Activated CD4-positive, alpha-beta T cell treated with anti-CD3 and anti-CD28 coated beads, Interleukin-2, amount 10 ng/mL, durations not matched to agents 7 days and 5 days (primary cell): Measurements from ENCODE around the gene PIK3R2. TPM values are rescaled to one million over a fixed set of nuclear protein-coding genes. Genes with fewer than 3 reads are reported as not detected.

Source experiments
- CTCF ChIA-PET: fragments of 350-600 bp; sonication (Branson Sonifier 250); formaldehyde crosslinking; loops from one replicate; lab custom pipeline; 2021; ENCODE audit warnings: antibody characterized with exemption; lab: Charles Lee
- POLR2A ChIA-PET: fragments of 350-600 bp; sonication (Branson Sonifier 250); formaldehyde crosslinking; loops from one replicate; lab custom pipeline; 2021; ENCODE audit warnings: antibody characterized with exemption; lab: Charles Lee
- DNase-seq: peaks from one replicate; pipeline ENCODE4 v3.0.0-alpha.2; 2020
- H3K27ac Mint-ChIP-seq: one replicate; pipeline ENCODE4 v1.8.0; 2021; ENCODE audit warnings: mild to moderate bottlenecking, moderate library complexity, mixed read lengths
- H3K27me3 Mint-ChIP-seq: one replicate; pipeline ENCODE4 v1.8.0; 2021; ENCODE audit warnings: mixed read lengths
- H3K36me3 Mint-ChIP-seq: one replicate; pipeline ENCODE4 v1.8.0; 2021; ENCODE audit warnings: low read depth, mixed read lengths
- H3K4me1 Mint-ChIP-seq: one replicate; pipeline ENCODE4 v1.8.0; 2021; ENCODE audit warnings: mixed read lengths
- H3K4me3 Mint-ChIP-seq: one replicate; pipeline ENCODE4 v1.8.0; 2021; ENCODE audit warnings: mild to moderate bottlenecking, moderate library complexity, mixed read lengths
- H3K9me3 Mint-ChIP-seq: one replicate; pipeline ENCODE4 v1.8.0; 2021; ENCODE audit warnings: mixed read lengths
- total RNA-seq, 2 experiments: library from RNA; stranded (reverse); gene quantifications; one replicate each; pipeline ENCODE4 v1.2.3, GENCODE V29; 2021

Gene PIK3R2
- total RNA-seq, 2 experiments from 2014 or later, result 12.6 to 13.1 TPM

DNA sequence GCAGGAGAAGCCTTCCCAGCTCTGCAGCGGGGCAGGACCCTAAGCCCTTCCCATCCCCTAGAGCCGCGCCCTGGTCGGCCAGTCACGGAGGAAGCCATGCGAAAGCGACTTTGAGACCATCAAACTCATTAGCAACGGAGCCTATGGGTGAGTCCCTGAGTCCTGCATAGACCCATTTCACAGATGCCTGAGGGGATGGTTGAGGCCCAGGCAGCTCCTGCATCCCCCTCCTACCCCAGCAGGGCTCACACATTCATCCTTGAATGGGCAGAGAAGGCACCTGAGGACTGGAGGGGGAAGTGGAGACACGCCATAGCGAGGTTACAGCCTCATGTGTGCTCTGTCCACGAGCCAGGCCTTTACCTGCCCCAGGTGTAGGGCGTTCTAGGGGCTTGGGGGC lies 24.2 kb upstream of the PIK3R2 start:
- no peak for DNase-seq
- Mint-ChIP-seq H3K36me3 (peaks cover 42% of the 10 kb centered on the region), H3K27me3 (no peaks in the 10 kb centered on the region), H3K9me3 (no peaks in the 10 kb centered on the region), H3K4me3 (no peak overlapping the region), H3K4me1 (peaks cover 8% of the 10 kb centered on the region), H3K27ac (no peak overlapping the region)
- ChIA-PET POLR2A (no interaction called here), CTCF (interaction anchor here (1.0 to 2.0 kb wide), 4 partner anchors 9 to 132 kb away, joined by 4 to 6 read pairs (median 6); no protein-coding TSS in a partner anchor)

DNA sequence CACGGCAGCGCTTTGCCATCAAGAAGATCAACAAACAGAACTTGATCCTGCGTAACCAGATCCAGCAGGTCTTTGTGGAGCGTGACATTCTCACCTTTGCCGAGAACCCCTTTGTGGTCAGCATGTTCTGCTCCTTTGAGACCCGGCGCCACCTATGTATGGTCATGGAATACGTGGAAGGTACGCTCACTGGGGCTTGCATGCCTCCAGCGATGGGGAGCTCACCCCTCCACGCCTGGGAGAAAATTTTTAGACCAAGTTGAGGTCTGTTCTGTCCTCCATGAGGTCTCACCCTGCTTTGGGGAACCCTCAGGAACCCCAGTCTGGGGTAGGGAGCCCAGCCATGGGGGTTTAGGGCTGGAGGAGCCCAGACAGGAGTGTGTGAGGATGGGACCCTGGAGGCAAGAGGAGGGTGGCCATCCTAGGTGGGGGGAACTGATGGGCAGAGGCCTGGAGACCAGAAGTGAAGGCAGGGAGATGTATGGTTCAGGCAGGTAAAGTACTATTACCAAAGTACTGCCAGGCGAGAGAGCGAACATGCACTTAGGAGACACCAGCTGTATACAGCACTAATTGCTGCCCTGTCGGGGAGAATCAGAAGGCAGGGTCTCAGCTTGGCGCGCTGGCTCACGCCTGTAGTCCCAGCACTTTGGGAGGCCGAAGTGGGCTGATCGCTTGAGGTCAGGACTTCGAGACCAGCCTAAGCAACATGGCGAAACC lies 22.3 kb upstream of the PIK3R2 start:
- Mint-ChIP-seq H3K27ac (peak overlapping the region; percentile 57), H3K36me3 (peaks cover 40% of the 10 kb centered on the region), H3K9me3 (no peaks in the 10 kb centered on the region), H3K4me1 (peaks cover 8% of the 10 kb centered on the region), H3K4me3 (no peak overlapping the region), H3K27me3 (no peaks in the 10 kb centered on the region)
- POLR2A ChIA-PET, result no interaction called here
- CTCF ChIA-PET, result no interaction called here
- no peak for DNase-seq

DNA sequence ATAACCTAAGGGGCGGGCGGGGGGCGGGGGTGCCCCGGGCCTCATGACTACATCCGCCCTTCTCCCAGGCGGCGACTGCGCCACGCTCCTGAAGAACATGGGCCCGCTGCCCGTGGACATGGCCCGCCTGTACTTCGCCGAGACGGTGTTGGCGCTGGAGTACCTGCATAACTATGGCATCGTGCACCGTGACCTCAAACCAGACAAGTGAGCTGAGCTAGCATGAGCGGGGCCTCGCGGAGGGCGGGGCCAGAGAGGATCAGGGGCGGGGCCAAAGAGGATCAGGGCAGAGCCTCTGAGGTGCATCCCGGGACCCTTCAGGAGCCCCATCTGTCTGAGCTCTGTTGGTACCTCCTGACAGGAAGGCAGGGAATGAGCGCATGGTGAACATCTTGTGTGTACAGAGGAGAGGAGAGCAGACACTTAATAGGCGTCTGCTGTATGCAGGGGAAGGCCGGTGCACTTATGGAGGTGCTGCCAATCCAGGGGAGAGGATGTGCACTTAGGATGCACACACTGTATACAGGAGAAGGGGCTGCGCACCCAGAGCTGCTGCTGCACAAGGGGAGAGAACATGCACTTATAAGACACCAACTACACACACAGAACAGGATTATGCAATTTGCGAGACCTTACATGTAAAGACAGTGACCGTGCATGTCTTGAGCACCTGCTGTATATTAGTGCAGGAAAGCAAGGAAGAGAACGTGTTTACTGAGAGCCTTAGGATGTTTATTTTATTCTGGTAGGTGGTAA lies 20.9 kb upstream of the PIK3R2 start:
- ChIA-PET POLR2A (no interaction called here), CTCF (interaction anchor here (0.7 kb wide), 1 partner anchor 13 kb away, joined by 3 read pairs; no protein-coding TSS in a partner anchor)
- no peaks in the 10 kb centered on the region for H3K9me3 Mint-ChIP-seq
- DNase-seq, result no peak
- no peak overlapping the region for H3K4me3 Mint-ChIP-seq
- no peaks in the 10 kb centered on the region for H3K27me3 Mint-ChIP-seq
- H3K4me1 Mint-ChIP-seq, result peaks cover 8% of the 10 kb centered on the region
- no peak overlapping the region for H3K27ac Mint-ChIP-seq
- peaks cover 39% of the 10 kb centered on the region for H3K36me3 Mint-ChIP-seq

DNA sequence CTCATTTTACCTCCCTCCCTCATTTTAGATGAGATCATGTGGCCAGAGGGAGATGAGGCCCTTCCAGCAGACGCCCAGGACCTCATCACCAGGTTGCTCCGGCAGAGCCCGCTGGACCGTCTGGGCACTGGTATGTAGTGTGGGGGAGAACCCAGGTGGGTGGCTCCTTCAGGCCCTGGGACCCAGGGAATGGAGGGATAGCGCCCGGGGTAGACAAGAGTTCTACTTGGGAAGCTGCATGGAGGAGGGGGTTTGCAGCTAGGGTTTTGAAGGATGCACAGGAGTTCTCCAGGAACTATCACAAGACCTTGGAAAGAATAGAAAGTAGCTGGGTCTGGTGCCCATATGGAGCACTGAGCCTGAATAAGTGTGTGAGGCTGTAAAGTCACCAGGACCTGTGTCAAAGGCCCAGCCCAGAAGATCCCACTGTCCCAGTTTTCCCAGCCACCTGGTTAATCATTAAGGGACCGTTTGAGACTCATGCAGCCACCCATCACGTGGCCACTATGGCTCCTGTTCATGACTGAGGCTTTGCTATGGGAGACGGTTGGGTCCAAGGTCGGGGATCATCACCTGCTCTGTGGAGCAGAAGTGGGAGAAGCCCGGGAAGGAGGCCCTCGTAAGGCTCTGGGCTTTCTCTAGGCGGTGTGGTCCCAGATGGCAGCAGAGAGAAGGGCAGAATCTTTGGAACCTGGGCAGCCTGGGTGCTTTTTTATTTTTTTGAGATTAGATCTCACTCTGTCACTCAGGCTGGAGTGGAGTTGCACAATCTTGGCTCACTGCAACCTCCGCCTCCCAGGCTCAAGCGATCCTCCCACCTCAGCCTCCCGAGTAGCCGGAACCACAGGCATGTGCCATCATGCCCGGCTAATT lies 17.0 kb upstream of the PIK3R2 start:
- CTCF ChIA-PET, result interaction anchor here (1.9 kb wide), 1 partner anchor 9 kb away, joined by 5 read pairs; no protein-coding TSS in a partner anchor
- H3K36me3 Mint-ChIP-seq, result peaks cover 41% of the 10 kb centered on the region
- H3K4me3 Mint-ChIP-seq, result no peak overlapping the region
- no peaks in the 10 kb centered on the region for H3K27me3 Mint-ChIP-seq
- POLR2A ChIA-PET, result no interaction called here
- no peaks in the 10 kb centered on the region for H3K4me1 Mint-ChIP-seq
- DNase-seq, result no peak
- H3K9me3 Mint-ChIP-seq, result no peaks in the 10 kb centered on the region
- H3K27ac Mint-ChIP-seq, result peak overlapping the region; percentile 13

DNA sequence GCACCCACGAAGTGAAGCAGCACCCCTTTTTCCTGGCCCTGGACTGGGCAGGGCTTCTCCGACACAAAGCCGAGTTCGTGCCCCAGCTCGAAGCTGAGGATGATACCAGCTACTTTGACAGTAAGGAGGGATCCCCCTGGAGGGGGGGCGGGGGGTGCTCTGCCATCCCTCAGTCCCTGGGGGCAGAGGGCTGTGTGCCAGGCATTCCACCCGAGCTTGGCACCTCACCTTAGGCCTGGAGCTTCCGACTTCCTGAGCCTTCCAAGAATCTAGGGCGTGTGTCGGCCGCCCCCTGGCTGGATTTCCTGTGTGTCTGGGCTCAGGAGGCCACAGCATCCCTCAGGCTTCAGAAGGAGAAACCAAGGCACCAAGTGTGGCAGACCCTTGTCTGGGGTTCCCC lies 15.7 kb upstream of the PIK3R2 start:
- Mint-ChIP-seq H3K4me3 (no peak overlapping the region), H3K36me3 (peaks cover 45% of the 10 kb centered on the region), H3K27me3 (no peaks in the 10 kb centered on the region), H3K4me1 (no peaks in the 10 kb centered on the region), H3K9me3 (no peaks in the 10 kb centered on the region), H3K27ac (no peak overlapping the region)
- POLR2A ChIA-PET, result no interaction called here
- CTCF ChIA-PET, result interaction anchor here (0.6 to 1.9 kb wide), 8 partner anchors 8 to 114 kb away, joined by 3 to 6 read pairs (median 4); no protein-coding TSS in a partner anchor
- no peak for DNase-seq

DNA sequence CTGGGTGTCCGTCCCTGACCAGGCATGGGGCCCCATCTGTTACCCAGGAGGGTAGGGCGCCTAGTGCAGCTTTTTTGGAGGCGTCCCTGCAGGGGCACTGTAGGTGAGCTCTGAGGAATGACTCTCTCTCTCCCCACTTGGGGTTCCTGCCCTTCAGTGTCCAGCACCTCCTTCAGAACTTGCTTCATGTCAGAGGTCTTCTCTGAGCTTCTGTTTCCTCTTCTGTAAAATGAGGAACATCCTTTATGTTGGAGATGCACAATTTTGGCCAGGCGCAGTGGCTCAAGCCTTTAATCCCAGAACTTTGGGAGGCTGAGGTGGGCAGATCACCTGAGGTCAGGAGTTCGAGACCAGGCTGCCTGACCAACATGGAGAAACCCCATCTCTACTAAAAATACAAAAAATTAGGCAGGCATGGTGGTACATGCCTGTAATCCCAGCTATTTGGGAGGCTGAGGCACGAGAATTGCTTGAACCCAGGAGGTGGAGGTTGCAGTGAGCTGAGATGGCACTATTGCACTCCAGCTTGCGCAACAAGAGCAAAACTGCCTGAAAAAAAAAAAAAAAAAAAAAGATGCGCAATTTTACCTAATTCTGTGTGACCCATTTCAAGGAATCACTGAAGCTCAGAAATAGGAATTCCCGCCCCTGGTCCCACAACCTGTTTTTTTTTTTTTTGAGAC lies 15.2 kb upstream of the PIK3R2 start:
- Mint-ChIP-seq H3K4me1 (no peaks in the 10 kb centered on the region), H3K27me3 (no peaks in the 10 kb centered on the region), H3K9me3 (no peaks in the 10 kb centered on the region), H3K4me3 (no peak overlapping the region), H3K27ac (no peak overlapping the region), H3K36me3 (peaks cover 44% of the 10 kb centered on the region)
- POLR2A ChIA-PET, result no interaction called here
- CTCF ChIA-PET, result interaction anchor here (0.6 to 1.7 kb wide), 9 partner anchors 10 to 873 kb away, joined by 3 to 6 read pairs (median 4); no protein-coding TSS in a partner anchor
- no peak for DNase-seq

DNA sequence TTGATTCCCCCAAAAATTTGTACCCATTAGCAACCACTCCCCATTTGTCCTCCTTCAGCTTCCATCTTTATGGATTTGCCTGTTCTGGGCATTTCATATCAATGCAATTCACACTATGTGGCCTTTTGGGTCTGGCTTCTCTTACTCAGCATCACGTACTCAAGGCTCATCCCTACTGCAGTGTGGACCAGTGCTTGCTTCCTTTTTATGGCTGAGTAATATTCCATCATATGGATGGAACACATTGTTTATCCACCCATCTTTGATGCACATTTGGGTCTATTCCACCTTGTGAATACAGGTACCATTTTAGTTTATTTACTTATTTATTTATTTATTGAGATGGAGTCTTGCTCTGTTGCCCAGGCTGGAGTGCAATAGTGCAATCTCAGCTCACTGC lies 12.5 kb upstream of the PIK3R2 start:
- no peak for DNase-seq
- no peaks in the 10 kb centered on the region for H3K4me1 Mint-ChIP-seq
- ChIA-PET POLR2A (no interaction called here), CTCF (interaction anchor here (0.6 to 3.0 kb wide), 3 partner anchors 11 to 29 kb away, joined by 3 to 18 read pairs (median 4); partner anchors contain the start of gene PIK3R2)
- H3K9me3 Mint-ChIP-seq, result no peaks in the 10 kb centered on the region
- H3K36me3 Mint-ChIP-seq, result peaks cover 47% of the 10 kb centered on the region
- H3K4me3 Mint-ChIP-seq, result no peak overlapping the region
- H3K27me3 Mint-ChIP-seq, result no peaks in the 10 kb centered on the region
- no peak overlapping the region for H3K27ac Mint-ChIP-seq

DNA sequence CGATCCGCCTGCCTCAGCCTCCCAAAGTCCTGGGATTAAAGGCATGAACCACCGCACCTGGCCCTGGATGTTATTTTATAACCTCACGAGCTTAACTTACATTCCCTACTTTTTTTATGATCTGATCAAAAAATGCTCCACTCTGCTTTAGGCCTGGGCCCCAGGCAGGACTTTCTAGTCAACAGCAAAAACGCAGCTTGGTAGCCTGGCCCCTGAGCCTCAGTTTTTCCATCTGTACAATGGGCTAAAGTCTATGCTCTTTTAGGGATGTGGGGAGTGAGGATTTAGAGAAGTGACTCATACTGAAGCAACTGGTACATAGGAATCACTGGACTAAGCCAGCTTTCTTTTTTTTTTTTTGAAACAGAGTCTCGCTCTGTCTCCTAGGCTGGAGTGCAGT lies 11.9 kb upstream of the PIK3R2 start:
- Mint-ChIP-seq H3K27ac (no peak overlapping the region), H3K4me3 (no peak overlapping the region), H3K27me3 (no peaks in the 10 kb centered on the region), H3K9me3 (no peaks in the 10 kb centered on the region), H3K4me1 (no peaks in the 10 kb centered on the region), H3K36me3 (peaks cover 45% of the 10 kb centered on the region)
- no peak for DNase-seq
- CTCF ChIA-PET, result interaction anchor here (0.8 to 3.0 kb wide), 3 partner anchors 10 to 195 kb away, joined by 3 to 18 read pairs (median 4); partner anchors contain the start of gene PIK3R2
- POLR2A ChIA-PET, result interaction anchor here (0.7 kb wide), 1 partner anchor 10 kb away, joined by 3 read pairs; no protein-coding TSS in a partner anchor

DNA sequence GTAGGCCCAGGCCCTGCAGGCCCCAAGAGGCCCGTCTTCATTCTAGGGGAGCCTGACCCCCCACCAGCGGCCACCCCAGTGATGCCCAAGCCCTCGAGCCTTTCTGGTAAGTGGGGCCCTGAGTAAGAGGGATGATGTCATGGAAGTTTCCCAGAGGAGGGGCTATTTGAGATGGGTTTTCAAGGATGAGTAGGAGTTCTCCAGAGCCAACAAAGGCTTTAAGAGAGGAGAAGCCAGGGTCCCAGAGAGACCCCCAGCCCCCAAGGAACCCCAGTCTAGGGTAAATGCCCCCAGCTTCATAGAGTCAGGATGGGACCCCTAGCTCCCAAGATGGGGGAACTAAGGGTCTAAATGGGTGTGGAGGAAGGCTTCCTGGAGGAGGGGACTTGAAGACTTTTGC lies 9.1 kb upstream of the PIK3R2 start:
- ChIA-PET POLR2A (no interaction called here), CTCF (interaction anchor here (1.5 kb wide), 1 partner anchor 10 kb away, joined by 4 read pairs; no protein-coding TSS in a partner anchor)
- no peak for DNase-seq
- H3K27ac Mint-ChIP-seq, result no peak overlapping the region
- H3K27me3 Mint-ChIP-seq, result no peaks in the 10 kb centered on the region
- H3K4me3 Mint-ChIP-seq, result no peak overlapping the region
- H3K4me1 Mint-ChIP-seq, result no peaks in the 10 kb centered on the region
- H3K36me3 Mint-ChIP-seq, result peaks cover 53% of the 10 kb centered on the region
- no peaks in the 10 kb centered on the region for H3K9me3 Mint-ChIP-seq

DNA sequence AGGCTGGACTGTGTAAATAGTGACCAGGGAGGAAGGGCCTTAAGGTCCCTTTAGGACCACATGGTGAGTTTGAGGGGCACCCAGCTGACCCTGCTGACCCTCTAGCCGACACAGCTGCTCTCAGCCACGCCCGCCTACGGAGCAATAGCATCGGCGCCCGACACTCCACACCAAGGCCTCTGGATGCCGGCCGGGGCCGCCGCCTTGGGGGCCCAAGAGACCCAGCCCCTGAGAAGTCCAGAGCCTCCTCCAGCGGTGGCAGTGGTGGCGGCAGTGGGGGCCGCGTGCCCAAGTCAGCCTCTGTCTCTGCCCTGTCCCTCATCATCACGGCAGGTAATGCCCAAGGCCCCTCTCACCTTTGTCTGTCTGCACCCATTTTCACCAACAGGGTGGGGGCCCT lies 8.6 kb upstream of the PIK3R2 start:
- DNase-seq, result no peak
- Mint-ChIP-seq H3K4me1 (no peaks in the 10 kb centered on the region), H3K36me3 (peaks cover 52% of the 10 kb centered on the region), H3K9me3 (no peaks in the 10 kb centered on the region), H3K27ac (no peak overlapping the region), H3K27me3 (no peaks in the 10 kb centered on the region), H3K4me3 (no peak overlapping the region)
- ChIA-PET CTCF (interaction anchor here (1.4 to 1.5 kb wide), 2 partner anchors 8 to 10 kb away, joined by 4 to 5 read pairs; no protein-coding TSS in a partner anchor), POLR2A (interaction anchor here (0.7 kb wide), 1 partner anchor 59 kb away, joined by 4 read pairs; no protein-coding TSS in a partner anchor)

DNA sequence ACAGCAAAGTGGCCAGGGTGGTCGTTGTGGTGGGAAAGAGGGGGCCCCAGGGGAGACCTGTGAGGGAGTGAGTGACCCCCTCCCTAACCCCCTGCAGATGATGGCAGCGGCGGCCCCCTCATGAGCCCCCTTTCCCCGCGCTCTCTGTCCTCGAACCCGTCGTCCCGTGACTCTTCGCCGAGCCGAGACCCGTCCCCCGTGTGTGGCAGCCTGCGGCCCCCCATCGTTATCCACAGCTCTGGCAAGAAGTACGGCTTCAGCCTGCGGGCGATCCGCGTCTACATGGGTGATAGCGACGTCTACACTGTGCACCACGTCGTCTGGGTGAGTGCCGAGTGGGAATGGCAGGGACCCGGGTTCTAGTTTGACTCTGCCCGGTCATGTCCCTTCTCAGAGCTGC lies 8.1 kb upstream of the PIK3R2 start:
- H3K4me3 Mint-ChIP-seq, result no peak overlapping the region
- H3K36me3 Mint-ChIP-seq, result peaks cover 50% of the 10 kb centered on the region
- H3K9me3 Mint-ChIP-seq, result no peaks in the 10 kb centered on the region
- POLR2A ChIA-PET, result interaction anchor here (0.7 kb wide), 1 partner anchor 59 kb away, joined by 4 read pairs; no protein-coding TSS in a partner anchor
- CTCF ChIA-PET, result interaction anchor here (1.0 to 1.5 kb wide), 3 partner anchors 9 to 16 kb away, joined by 3 to 5 read pairs (median 4); no protein-coding TSS in a partner anchor
- H3K27me3 Mint-ChIP-seq, result no peaks in the 10 kb centered on the region
- DNase-seq, result no peak
- peak overlapping the region; percentile 31 for H3K27ac Mint-ChIP-seq
- no peaks in the 10 kb centered on the region for H3K4me1 Mint-ChIP-seq
